Measurements from ENCODE around the gene TMEM37.

Gene TMEM37

GRCh38 chr2:119486196-119486827 is 54.7 kb downstream of the TMEM37 start:
- TF ChIP-seq CTCF (conservative IDR thresholded peaks at IDR 0.05) (no peak), ZFX (IDR thresholded peaks at IDR 0.05) (no peak)
- no peak overlapping the region for H3K27ac ChIP-seq

- H3K27ac ChIP-seq: no peak overlapping the region
- no peak for TF ChIP-seq CTCF (conservative IDR thresholded peaks at IDR 0.05)
- TF ChIP-seq ZFX (IDR thresholded peaks at IDR 0.05): no peak
Observed at GRCh38 chr2:119486886-119487285, 55.2 kb downstream of the TMEM37 start.

GRCh38 chr2:119487434-119488244 is 56.0 kb downstream of the TMEM37 start:
- H3K27ac ChIP-seq: no peak overlapping the region
- TF ChIP-seq ZFX (IDR thresholded peaks at IDR 0.05) (no peak), CTCF (conservative IDR thresholded peaks at IDR 0.05) (no peak)

Measured in C4-2B (cell line).